ENCODE measurements around the gene NME4. TPM values are rescaled to one million over a fixed set of nuclear protein-coding genes. Genes with fewer than 3 reads are reported as not detected.

NME4 gene
- total RNA-seq, 4 donors from 2014 or later, result 20.7 to 48.3 (median 25.3) TPM

DNA sequence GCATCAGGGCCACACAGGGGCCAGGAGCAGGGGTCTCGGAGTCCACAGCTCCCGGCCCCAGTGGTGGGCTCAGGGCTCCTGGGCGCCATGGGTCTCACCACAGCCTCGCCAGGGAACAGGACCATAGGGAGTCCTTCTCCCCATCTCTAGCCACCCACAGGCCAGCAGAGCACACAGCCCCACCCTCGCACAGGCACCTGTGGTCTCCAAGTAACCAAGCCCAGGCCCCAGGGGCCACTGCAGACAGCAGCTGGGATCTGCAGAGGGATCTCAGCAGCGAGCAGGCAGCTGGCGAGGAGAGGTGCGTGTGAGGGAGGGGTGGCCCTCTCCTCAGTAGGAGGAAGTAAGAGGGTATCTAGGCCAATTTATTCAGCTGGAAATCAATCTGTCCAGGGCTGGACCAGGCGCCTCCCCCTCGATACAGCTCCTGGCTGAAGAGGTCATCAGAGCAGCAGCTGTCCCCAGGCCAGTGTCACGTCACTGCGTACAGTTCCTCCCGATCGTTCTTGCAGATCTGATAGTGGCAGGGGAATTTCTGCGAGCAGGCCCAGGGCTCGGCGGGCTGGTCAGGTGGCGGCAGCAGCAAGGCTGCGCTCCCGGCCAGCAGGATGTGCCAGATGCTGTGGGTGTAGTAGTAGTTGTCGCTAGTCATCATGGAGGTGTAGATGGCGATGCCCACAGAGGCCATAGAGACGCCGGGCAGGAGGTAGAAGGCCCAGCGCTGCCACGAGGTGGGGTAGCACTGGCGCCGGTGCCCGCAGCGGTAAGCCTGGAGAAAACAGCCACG, 25.3 kb upstream of the NME4 start:
- intact Hi-C loops (cut with DNase I), result no loop called here
- H3K9me3 ChIP-seq, result no peaks in the 10 kb centered on the region
- no peak for DNase-seq
- H3K27me3 ChIP-seq, result no peaks in the 10 kb centered on the region
- H3K36me3 ChIP-seq, result peaks cover 14 to 80% (median 26%) of the 10 kb centered on the region in 3 donors
- no peak overlapping the region for H3K4me3 ChIP-seq
- TF ChIP-seq POLR2A (IDR thresholded peaks at IDR 0.05) (no peak), CTCF (IDR thresholded peaks at IDR 0.05) (no peak)
- peaks cover 16 to 25% (median 16%) of the 10 kb centered on the region in 3 donors for H3K4me1 ChIP-seq
- WGBS, 2 donors, result 92 to 98% methylated on average over 8 to 16 of the region's 31 CpGs
- H3K27ac ChIP-seq, result peak overlapping the region in 1 of 4 donors; percentile 77

- 83 to 94% methylated on average over 5 to 9 of the region's 19 CpGs for WGBS, 2 donors
- no peak overlapping the region for H3K4me3 ChIP-seq
- no peaks in the 10 kb centered on the region for H3K9me3 ChIP-seq
- H3K36me3 ChIP-seq, result peaks cover 10 to 80% (median 24%) of the 10 kb centered on the region in 3 donors
- no peak for DNase-seq
- peaks cover 16 to 25% (median 16%) of the 10 kb centered on the region in 3 donors for H3K4me1 ChIP-seq
- no peak overlapping the region for H3K27ac ChIP-seq
- H3K27me3 ChIP-seq, result no peaks in the 10 kb centered on the region
- intact Hi-C loops (cut with DNase I), result no loop called here
- TF ChIP-seq CTCF (IDR thresholded peaks at IDR 0.05), result no peak
- no peak for TF ChIP-seq POLR2A (IDR thresholded peaks at IDR 0.05)
Observed at GRCh38 chr16:372302-372983, 24.6 kb upstream of the NME4 start.

GRCh38 chr16:373020-373598, 23.9 kb upstream of the NME4 start:
- Histone ChIP-seq H3K27me3 (no peaks in the 10 kb centered on the region), H3K9me3 (no peaks in the 10 kb centered on the region), H3K4me1 (peaks cover 16 to 25% (median 16%) of the 10 kb centered on the region in 3 donors), H3K4me3 (no peak overlapping the region), H3K36me3 (peaks cover 7 to 78% (median 17%) of the 10 kb centered on the region in 3 donors), H3K27ac (no peak overlapping the region)
- TF ChIP-seq CTCF (IDR thresholded peaks at IDR 0.05) (no peak), POLR2A (IDR thresholded peaks at IDR 0.05) (no peak)
- 67 to 75% methylated on average over 4 of the region's 5 CpGs for WGBS, 2 donors
- intact Hi-C loops (cut with DNase I), result no loop called here
- DNase-seq, result no peak

DNA sequence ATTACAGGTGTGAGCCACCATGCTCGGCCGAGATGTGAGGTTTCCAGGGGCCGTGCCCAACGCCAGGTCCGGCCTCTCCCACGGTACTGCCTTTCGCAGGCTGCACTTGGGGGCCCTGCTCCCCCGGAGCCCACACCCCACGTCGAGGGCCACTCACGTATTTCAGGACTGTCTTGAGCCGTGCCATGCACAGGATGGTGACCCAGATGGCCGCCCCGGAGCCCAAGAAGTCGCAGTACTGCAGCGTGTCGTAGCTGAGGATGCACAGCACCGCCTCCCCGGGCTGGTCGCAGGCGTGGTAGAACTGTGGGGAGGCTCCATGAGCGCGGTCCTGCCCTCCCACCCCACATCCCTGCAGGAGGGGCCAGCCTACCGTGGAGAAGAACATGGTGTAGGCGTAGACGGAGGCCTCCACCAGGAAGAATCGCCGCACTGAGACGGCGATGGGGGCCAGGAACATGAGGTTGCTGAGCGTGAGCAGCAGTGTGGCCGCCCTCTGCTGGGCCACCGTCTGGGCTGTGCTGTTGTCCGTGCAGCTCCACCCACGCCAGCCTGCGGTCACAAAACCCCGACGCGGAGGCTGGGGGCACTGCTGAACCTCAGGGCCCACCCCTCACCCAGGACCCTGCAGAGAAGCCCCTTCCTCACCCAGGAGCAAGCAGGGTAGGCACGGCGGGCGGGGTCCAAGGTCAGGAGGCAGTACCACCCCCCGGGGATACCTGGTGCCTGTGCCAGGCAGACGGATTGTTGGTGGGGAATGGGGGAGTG, 23.0 kb upstream of the NME4 start:
- Histone ChIP-seq H3K27me3 (no peaks in the 10 kb centered on the region), H3K9me3 (no peaks in the 10 kb centered on the region), H3K4me1 (peaks cover 16 to 28% (median 16%) of the 10 kb centered on the region in 3 donors), H3K27ac (no peak overlapping the region), H3K4me3 (no peak overlapping the region), H3K36me3 (peaks cover 3 to 69% (median 11%) of the 10 kb centered on the region in 3 donors)
- TF ChIP-seq CTCF (IDR thresholded peaks at IDR 0.05) (no peak), POLR2A (IDR thresholded peaks at IDR 0.05) (no peak)
- intact Hi-C loops (cut with DNase I), result no loop called here
- no peak for DNase-seq
- 85% methylated on average over 19 of the region's 44 CpGs; no CpG with 5 or more reads in 1 of the 2 donors for WGBS, 2 donors

Data from esophagus squamous epithelium (tissue), 5 donors.